ENCODE data around the gene SYT6. TPM values are rescaled to one million over a fixed set of nuclear protein-coding genes. Genes with fewer than 3 reads are reported as not detected.

SYT6 gene
- total RNA-seq, 1 donor from 2014 or later: not detected

GRCh38 chr1:114130846-114131525 is 22.7 kb downstream of the SYT6 start:
- TF ChIP-seq CTCF (IDR thresholded peaks at IDR 0.05): no peak
- no peak overlapping the region for H3K27ac Mint-ChIP-seq (ENCODE audit: unreplicated experiment)

GRCh38 chr1:114130213-114130612 is 23.5 kb downstream of the SYT6 start:
- no peak overlapping the region for H3K27ac Mint-ChIP-seq (ENCODE audit: unreplicated experiment)
- H3K4me3 Mint-ChIP-seq (ENCODE audit: unreplicated experiment): no peak overlapping the region
- no peaks in the 10 kb centered on the region for H3K36me3 Mint-ChIP-seq (ENCODE audit: unreplicated experiment)
- no peak for TF ChIP-seq CTCF (IDR thresholded peaks at IDR 0.05)
- no peak for DNase-seq (ENCODE audit: extremely low spot score, unreplicated experiment)
- H3K9me3 Mint-ChIP-seq (ENCODE audit: unreplicated experiment): no peaks in the 10 kb centered on the region
- H3K27me3 Mint-ChIP-seq (ENCODE audit: unreplicated experiment): peaks cover 14% of the 10 kb centered on the region
- no peaks in the 10 kb centered on the region for H3K4me1 Mint-ChIP-seq (ENCODE audit: unreplicated experiment)

More at GRCh38 chr1:114130846-114131525, 22.7 kb downstream of the SYT6 start:
- no peak for DNase-seq (ENCODE audit: extremely low spot score, unreplicated experiment)
- Mint-ChIP-seq H3K9me3 (ENCODE audit: unreplicated experiment) (no peaks in the 10 kb centered on the region), H3K4me3 (ENCODE audit: unreplicated experiment) (no peak overlapping the region), H3K36me3 (ENCODE audit: unreplicated experiment) (no peaks in the 10 kb centered on the region), H3K4me1 (ENCODE audit: unreplicated experiment) (no peaks in the 10 kb centered on the region), H3K27me3 (ENCODE audit: unreplicated experiment) (peaks cover 18% of the 10 kb centered on the region)

- Mint-ChIP-seq H3K27me3 (ENCODE audit: unreplicated experiment) (peaks cover 12% of the 10 kb centered on the region), H3K4me1 (ENCODE audit: unreplicated experiment) (peaks cover 3% of the 10 kb centered on the region), H3K9me3 (ENCODE audit: unreplicated experiment) (no peaks in the 10 kb centered on the region), H3K4me3 (ENCODE audit: unreplicated experiment) (no peak overlapping the region), H3K27ac (ENCODE audit: unreplicated experiment) (no peak overlapping the region), H3K36me3 (ENCODE audit: unreplicated experiment) (no peaks in the 10 kb centered on the region)
- no peak for TF ChIP-seq CTCF (IDR thresholded peaks at IDR 0.05)
- no peak for DNase-seq (ENCODE audit: extremely low spot score, unreplicated experiment)
These were observed 25.4 kb downstream of the SYT6 start for GRCh38 chr1:114128293-114128692.

GRCh38 chr1:114126261-114127095 is 27.2 kb downstream of the SYT6 start:
- no peaks in the 10 kb centered on the region for H3K36me3 Mint-ChIP-seq (ENCODE audit: unreplicated experiment)
- peaks cover 12% of the 10 kb centered on the region for H3K27me3 Mint-ChIP-seq (ENCODE audit: unreplicated experiment)
- no peak for TF ChIP-seq CTCF (IDR thresholded peaks at IDR 0.05)
- H3K4me3 Mint-ChIP-seq (ENCODE audit: unreplicated experiment): no peak overlapping the region
- H3K4me1 Mint-ChIP-seq (ENCODE audit: unreplicated experiment): peaks cover 9% of the 10 kb centered on the region
- H3K27ac Mint-ChIP-seq (ENCODE audit: unreplicated experiment): no peak overlapping the region
- DNase-seq (ENCODE audit: extremely low spot score, unreplicated experiment): no peak
- H3K9me3 Mint-ChIP-seq (ENCODE audit: unreplicated experiment): no peaks in the 10 kb centered on the region

- TF ChIP-seq CTCF (IDR thresholded peaks at IDR 0.05): no peak
- Mint-ChIP-seq H3K27ac (ENCODE audit: unreplicated experiment) (no peak overlapping the region), H3K27me3 (ENCODE audit: unreplicated experiment) (peaks cover 2% of the 10 kb centered on the region), H3K4me3 (ENCODE audit: unreplicated experiment) (no peak overlapping the region), H3K9me3 (ENCODE audit: unreplicated experiment) (no peaks in the 10 kb centered on the region), H3K4me1 (ENCODE audit: unreplicated experiment) (peaks cover 9% of the 10 kb centered on the region), H3K36me3 (ENCODE audit: unreplicated experiment) (no peaks in the 10 kb centered on the region)
- no peak for DNase-seq (ENCODE audit: extremely low spot score, unreplicated experiment)
These were observed 29.0 kb downstream of the SYT6 start for GRCh38 chr1:114124644-114125043.

Measured in osteocyte (in vitro differentiated cells).